HG02642 (cell line): ENCODE data around the gene VPS41.
"Not testable (repeated sequence)": the region's sequence is repeated elsewhere in the genome, so short reads cannot be mapped to it uniquely, and the experiment has no call there.

Experiments
- ATAC-seq: cut with Tn5 transposase; IDR thresholded peaks from one replicate; pipeline ENCODE4 v1.9.1; 2021; ENCODE audit warnings: mild to moderate bottlenecking; ENCODE audit not compliant: unreplicated experiment, poor library complexity

VPS41 gene

DNA sequence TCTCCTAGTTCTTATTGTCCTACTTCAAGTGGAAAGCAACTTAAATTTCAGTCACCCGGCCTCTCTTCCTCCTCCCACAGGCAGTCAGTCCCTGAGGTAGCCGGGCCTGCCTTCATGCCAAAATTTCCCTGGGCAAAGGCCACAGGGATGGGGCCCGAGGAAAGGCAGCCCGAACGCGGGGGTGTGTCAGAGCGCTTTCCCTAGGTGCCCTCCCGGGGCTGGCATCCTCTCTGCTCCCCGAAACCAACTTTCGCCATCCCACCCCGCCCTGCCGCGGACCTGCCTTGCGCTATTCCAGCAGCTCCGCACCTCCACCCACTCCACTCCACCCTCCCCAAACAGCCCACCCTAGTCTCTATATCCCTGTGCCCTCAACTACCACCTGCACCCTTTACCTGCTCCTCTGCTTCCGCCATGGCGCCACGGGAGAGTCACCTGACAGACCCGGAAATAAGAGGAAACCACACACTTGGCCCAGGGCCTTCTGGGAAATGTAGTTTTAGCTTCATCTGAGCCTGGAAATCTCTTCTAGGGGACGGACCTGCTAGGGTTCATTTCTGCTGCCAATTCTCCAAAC lies at the start of gene VPS41:
Gene VPS41 (minus strand): TSS at position 433 of the 577 bp plus-strand sequence. CDS start 17 bp downstream, at position 416.
- peak; percentile 99 for ATAC-seq

DNA sequence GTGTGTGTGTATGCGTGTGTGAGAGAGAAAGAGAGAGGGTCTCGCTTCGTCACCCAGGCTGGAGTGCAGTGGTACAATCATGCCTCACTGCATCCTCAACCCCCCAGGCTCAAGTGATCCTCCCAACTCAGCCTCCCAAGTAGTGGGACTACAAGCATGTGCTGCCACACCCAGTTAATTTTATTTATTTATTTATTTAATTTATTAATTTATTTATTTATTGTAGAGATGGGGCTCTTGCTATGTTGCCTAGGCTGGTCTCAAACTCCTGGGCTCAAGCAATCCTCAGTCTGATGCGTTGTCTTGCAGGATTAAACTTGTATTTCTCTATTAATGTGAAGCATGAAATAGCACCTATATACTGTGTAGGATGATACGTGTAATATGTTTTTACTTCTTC lies 46.9 kb upstream of the VPS41 start:
- no peak for ATAC-seq

DNA sequence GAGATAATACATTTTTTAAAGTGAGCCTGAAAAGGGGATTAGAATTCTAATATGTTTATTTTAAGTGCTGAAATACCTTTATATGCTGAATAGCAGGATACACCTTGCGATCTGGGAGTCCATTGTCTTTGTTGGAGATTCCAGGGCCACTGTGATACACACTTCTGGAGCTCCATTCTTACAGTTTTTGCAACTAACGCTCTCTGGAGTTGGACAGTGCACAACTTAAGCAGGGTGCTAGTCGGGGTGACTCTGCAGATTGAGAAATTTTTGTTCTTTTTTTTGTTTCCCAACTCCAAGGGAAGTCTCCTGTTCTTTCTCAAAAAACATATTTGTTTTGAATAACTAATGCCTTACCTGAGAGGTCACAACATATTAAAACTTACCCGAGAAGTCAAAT lies 45.0 kb upstream of the VPS41 start:
- no peak for ATAC-seq

DNA sequence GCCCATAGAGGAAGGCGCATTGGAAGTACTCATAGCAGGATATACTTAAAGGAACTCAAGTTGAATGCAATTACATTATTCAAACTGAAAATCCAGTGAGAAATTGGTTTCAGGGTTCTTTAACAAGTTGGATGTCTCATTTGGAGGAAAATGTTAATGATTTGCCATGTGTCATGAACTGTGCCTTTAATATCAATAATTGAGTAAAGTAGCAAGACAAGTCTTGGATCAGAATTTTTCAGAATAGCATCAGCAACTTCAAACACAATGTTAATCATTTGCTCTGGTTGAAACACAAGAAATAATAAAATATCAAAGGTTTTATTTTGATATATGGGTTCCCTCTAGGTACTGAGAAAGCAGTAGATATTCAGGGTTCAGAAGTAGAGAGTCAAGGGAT lies 44.2 kb upstream of the VPS41 start:
- no peak for ATAC-seq

DNA sequence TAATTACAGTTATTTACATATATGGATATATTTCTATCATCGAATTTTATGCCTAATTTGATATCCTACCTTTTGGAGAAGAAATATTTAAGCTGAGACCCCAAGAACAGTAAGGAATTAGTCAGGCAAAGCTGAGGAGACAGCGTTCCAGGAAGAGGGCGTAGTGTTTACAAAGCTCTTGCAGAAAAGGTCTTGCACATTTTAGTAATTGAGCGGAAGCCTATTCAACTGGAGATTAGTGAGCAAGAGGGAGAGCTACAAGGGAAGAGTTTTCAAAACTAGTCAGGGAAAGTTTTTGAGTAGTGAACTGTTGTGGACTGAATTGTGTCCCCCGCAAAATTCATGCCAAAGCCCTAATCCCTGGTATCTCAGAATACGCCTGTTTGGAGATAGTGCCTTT lies 42.2 kb upstream of the VPS41 start:
- no peak for ATAC-seq

DNA sequence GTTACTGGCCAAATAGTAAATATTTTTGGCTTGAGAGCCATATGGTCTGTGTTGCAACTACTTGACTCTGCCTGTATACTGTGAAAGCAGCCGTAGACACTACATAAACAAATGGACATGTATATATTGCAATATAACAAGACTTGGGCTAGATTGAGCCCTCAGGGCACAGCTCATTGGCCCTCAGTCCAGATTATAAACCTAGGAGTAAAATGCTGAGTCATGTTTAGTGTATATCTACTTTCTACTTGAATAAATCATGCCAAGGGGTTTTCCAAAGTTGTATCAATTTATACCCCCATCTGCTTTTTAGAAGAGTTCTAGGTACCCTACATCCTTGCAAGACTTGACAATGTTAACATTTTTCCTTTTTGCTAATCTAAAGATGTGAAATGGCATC lies 41.3 kb upstream of the VPS41 start:
- ATAC-seq = no peak

DNA sequence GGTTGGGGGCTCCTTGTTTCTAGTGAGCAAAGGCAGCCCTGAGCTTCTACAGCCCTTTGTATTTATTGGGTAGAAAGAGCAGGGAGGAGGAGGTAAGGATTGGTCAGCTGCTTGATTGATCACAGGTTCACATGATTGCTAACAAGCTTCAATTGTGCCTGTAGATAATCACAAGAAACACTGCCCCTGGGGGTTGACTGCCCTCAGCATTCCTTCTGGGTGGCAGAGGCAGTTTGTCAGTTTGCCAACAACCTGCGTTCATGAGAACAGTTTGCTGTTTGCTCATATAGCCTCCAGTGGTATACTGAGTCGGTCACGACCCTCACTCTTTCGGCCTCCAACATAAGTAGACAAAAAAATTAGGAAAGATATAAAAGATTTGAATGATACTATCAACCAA lies 38.5 kb upstream of the VPS41 start:
- not testable (repeated sequence) for ATAC-seq

DNA sequence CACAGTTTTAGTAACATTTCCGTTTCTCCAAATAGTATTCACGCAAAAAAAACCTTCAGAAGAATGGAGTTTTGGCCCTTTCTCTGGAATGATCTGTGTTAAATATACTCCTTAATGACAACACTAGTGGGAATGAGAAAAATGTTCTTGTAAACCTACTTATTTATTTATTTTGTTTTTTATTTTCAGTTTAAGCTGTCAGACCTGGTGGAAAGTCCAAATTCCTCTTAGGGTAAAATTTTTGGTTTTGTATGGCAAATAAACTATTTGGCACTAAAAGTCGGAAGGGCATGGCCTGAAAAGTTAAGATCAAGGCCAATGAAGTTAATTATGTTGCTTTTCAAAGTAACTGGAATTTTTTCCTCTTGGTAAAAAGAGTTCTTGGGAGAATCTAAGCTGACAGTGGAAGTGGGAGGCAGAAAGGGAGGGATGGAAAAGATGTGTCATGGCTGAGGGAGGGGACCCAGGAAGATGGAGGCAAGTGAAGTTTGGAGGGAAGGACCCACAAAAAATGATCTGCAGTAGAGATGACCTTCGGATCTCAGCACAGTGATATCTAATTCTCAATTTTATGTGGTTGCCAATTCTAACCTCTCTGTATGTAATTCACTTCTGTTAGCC lies 33.5 kb upstream of the VPS41 start:
- ATAC-seq = no peak

DNA sequence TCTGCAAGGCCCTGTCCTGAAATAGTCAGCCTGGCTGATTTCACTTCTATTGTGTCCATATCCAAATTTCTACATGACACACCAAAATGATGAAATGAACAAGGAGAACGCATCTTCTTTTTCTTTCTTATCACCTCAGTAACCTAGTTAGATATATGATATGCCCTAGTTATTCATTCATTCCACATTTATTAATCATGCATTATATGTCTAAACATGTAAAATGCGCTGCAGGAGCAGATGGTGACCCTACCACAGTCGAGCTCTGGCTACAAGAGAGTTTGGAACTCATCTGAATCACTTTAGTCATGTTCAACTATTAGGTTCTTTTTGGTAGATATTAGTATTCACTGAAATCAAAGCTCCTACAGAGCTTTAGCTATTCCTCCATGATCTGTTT lies 31.8 kb upstream of the VPS41 start:
- ATAC-seq = no peak

DNA sequence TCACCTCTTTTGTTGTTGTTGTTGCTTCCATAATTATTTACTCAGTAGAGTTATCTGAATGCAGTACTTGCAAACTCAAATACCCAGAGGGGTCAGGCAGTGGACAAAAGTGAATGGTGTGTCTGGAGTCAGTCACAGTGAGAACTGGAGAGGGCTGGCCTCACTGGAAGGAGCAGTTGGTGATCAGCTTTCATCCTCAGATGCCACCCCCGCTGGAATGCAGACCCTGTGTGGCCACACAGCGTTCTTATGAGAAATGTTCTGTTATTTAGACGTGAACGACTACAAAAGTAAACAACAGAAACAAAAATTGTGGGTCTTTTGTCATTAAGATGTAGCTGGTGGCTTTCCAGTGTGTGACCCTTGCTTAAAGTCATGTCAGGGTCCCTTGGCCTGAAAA lies 29.6 kb upstream of the VPS41 start:
- ATAC-seq = no peak

DNA sequence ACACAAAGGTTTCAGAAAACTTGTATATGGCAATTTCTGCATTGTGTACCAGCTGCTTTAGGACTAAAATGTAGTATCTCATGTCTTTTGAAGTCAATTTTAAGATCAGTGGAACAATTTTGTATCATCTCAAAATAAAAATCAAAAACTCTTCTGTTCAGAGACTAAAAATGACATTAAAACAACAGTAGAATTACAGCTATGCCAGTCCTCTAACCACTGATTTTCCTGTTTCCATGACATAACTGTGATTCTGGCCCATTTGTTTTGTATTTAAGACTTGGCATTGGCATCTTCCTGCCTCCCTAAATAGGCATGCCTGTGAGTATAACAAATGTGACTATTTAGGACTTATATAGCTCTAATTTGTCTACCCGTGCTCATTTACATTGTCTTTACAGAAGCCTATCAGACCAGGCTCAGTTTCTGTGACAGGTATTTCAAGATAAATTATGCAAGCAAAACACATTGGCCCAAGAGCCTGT lies 29.1 kb upstream of the VPS41 start:
- ATAC-seq = no peak

DNA sequence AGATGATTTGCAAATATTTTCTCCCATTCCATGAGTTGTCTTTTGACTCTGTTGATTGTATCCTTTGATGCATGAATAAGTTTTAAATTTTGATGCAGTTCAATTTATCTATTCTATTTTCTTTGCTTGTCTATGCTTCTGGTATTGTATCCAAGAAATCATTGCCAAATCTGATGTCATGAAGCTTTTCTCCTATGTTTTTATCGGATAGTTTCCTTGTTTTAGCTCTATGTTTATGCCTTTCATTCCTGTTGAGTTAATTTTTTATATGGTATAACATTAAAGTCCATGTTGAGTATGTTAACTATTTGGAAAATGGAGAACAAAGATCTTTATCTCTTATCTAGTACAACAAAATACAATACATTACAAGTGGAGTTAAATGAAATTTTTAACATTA lies 27.6 kb upstream of the VPS41 start:
- ATAC-seq = no peak

DNA sequence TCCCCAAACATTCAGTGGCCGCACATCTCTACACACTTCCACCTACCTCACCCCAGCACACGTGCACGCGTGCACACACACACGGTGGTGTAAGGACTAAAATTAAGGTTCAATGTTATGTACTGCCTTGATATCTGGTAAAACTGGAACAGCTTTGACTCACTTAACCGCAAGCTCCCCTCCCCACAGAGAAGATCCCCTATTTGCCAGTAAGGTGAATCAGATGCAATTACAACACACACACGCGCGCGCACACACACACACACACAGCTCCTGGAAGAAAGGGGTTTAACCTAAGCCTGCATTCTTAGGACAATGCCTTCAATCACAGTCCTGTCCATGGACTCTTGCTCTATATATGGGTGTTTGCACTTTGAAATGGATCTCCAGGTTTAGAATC lies 25.5 kb upstream of the VPS41 start:
- ATAC-seq = no peak

DNA sequence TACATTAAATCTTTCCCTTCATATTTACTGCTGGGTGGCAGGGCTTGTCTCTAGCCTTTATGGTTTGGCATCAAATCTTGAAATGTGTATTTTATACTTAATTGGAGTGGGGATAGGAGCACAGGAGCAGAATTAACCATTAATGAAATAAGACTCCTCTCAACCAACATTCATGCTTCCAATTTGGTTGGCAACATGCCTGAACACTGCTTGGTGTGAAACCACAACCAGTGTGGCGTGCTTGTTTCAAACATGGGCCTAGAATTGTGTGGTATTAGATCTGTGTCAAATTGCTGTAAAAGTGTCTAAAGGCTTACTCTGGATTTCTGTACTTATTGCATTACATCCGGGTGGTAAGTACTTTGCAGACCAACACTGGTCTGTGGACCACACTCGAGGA lies 25.1 kb upstream of the VPS41 start:
- no peak for ATAC-seq

DNA sequence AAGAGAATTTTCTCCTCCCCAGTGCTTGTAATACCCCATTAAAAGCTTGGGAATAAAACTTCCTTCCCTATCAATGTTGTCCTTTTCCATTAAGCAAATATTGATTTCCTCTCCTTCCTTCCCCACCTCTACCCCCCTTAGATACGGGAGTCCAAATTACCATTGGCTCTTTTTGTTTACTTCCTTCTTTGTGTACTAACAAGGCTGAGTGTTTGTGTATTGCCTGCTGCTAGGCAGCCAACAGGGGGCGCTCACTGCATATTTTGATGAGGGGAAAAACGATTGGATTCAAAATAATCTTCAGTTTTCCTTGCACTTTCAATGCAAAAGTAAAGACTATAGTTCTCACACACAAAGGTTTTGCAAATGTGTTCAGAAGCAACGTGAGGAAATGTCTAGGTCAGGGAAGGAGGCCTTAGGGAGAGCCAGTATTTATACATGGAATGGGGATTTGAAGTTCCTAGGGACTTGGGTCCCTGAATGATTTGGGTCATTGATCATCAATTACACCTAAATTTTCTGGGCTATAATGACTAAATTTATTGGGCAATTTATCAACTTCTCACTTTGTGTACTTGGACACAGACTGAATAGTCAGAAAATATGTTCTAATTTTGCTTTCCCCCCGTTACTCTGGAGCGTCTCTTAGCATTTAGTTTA lies 23.6 kb upstream of the VPS41 start:
- peak; percentile 79 for ATAC-seq

DNA sequence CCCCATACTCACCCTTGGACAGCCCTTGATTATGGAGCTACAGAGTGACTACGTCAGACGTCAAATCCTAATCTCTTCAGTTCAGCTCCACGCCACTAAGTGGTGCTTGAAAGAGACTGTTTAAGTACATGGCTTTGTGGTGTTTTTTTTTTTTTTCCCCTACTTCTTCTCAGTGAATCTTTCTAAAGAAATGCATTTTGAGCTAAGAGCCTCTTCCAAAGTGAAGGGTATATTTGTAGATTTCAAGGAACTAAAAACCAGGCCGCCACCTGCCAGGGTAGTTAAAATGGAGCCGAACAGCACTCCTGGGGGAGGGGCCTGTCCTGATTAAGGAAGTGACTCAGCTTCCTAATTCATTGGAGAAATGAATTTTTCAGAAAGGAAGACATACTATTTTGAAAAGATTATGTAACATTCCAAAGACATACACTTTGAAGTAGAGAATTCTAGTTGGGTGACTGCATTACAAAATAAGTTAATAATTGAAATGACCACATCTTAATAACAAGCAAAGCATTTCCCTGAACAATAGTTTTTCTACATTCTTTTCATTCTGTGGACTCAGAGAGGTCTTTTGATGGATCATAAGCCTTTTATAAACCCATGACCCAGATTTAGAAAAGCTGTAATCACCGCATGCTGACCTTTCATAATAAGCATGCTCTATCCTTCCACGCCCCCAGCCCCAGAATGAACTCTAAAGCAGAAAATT lies 20.6 kb upstream of the VPS41 start:
- ATAC-seq = no peak

DNA sequence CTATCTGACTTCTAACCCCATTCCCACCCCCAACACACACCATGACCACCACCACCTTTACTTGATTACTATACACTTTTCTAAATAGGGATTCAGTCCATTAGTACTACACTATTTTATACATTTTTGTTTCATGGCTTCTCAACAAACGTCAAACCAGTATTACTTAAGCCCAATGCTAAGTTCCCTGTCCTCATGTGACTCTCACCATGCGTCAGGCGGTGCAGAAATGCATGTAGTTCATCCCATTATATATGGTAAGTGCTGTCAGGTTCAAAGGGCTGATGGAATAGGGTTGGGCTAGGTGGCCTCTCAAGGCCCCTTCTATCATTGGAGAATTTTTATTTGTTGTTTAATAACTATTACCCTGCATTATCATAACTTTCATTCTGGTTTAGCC lies 19.5 kb upstream of the VPS41 start:
- ATAC-seq = no peak

DNA sequence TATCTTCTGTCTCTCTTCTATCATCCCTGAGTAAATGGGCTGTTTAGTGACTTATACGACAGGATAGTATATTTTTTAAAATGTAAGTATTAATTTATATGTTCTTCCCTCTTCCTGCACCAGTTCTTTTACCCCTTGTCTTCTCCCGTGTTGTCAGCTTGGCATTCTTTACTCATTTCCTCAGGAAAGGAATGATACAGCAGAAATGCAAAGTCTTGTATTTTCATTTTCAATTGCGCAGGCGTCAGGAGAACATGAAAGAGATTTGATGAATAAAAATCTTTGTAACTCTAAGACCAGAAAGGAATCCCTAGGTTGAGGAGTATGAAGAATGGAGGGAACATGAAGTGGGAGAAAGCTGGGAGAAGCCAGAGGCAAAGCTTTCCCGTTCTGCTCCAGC lies 18.8 kb upstream of the VPS41 start:
- no peak for ATAC-seq

DNA sequence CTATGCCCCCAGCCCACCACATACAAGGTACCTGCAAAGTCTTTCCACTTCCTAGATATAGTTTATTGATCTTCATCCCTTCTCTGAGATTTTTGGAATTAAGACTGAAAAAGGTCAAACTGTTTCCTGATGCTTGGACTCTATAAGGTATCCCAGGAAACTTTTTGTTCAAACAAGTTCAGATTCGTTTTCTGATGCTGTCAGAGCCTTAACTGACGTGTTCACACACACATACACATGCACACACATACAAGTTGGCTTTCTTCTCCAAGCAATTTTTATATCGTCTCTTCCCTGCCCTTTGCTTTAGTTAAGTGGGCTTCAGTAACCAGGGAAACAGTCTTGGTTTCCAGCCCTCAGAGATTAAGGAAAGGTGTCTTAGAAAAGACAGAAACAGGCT lies 11.7 kb upstream of the VPS41 start:
- no peak for ATAC-seq

DNA sequence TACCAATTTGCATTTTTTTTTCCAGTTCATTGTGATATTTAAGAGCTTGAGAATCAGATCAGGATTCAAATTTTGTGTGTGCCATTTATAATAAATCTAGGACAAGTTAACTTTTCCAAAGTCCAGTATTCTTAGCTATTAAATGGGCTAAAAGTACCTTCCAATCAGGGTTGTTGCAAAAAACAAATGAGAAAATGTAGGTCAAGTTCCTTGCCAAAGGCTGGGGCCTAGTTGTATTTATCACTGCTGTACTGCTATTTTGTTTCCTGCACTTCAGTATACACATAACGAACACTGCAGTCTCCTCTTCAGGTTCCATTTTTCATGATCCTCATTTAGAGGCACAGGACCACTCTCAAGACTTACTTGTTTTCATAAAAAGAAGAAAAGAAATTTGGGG lies 7.4 kb upstream of the VPS41 start:
- no peak for ATAC-seq

DNA sequence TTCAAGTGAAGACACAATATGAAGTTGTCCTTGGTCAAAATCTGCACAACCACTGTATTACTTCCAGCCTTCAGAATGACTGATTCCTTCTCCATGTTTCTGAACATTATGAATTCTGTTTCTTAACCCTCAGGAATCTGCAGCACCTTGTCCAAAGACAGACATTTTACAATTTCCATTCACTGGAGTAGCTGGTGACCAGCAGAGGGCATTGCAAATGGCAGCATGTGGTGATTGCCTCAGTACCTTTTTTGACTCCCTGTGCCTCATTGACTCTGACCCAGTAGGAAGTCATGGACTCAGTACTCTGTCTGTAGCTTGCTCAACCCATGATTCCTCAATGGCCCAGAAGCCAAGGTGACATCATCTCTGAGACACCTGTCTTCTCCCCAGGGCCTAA lies 879 bp upstream of the VPS41 start:
- no peak for ATAC-seq
